ENCODE measurements around the gene SLC35F6.

DNA sequence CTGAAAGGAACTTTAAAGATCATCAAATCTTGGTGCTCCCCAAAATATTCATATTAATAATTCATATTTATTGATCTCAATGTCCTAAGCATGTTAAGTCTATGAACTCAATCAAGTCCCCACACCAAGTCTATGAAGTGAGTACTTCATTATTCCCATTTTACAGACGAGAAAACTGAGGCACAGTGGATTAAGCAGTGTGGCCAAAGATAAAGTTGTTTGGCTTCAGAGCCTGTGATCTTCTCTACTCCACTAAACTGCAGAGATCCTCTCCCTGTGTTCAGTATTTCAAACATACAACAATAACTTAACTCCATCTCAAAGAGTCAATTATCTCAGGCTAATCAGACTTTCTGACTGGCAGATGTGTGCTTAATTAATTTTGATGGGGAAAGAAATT lies 41.8 kb upstream of the SLC35F6 start:
- TF ChIP-seq CTCF (IDR thresholded peaks at IDR 0.05), result no peak
- TF ChIP-seq POLR2A (IDR thresholded peaks at IDR 0.05; ENCODE audit: low read length), result no peak
- TF ChIP-seq KDM5A (IDR thresholded peaks at IDR 0.05), result no peak
- TF ChIP-seq BCL3 (IDR thresholded peaks at IDR 0.05), result no peak
- peak; percentile 78; the same call in 1 of the 2 replicates for TF ChIP-seq CHD4 (IDR thresholded peaks at IDR 0.05; ENCODE audit: borderline replicate concordance)
- no peak for TF ChIP-seq RNF2 (IDR thresholded peaks at IDR 0.05; ENCODE audit: borderline replicate concordance, low read depth)
- TF ChIP-seq, protein P1, sequence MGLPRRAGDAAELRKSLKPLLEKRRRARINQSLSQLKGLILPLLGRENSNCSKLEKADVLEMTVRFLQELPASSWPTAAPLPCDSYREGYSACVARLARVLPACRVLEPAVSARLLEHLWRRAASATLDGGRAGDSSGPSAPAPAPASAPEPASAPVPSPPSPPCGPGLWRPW (IDR thresholded peaks at IDR 0.05), result no peak
- TF ChIP-seq SMC3 (IDR thresholded peaks at IDR 0.05), result no peak
- TF ChIP-seq FOSB (CRISPR knock-in tag; IDR thresholded peaks at IDR 0.05), result 0 out of 2 replicates have a peak, but pooled peaks have one; percentile 13
- no peak for TF ChIP-seq RAD21 (conservative IDR thresholded peaks at IDR 0.05 in 1 of 2, IDR thresholded peaks at IDR 0.05 in 1 of 2)
- no peak for TF ChIP-seq HOXA7 (CRISPR knock-in tag; IDR thresholded peaks at IDR 0.05)
- no peak for TF ChIP-seq BHLHE40 (IDR thresholded peaks at IDR 0.05; ENCODE audit: low read depth, low read length)
- TF ChIP-seq HDAC2 (IDR thresholded peaks at IDR 0.05), result peak; percentile 97
